HG02938 (cell line): Measurements from ENCODE around the gene SHOC2.

Experiments used
- ATAC-seq: cut with Tn5 transposase; IDR thresholded peaks from one replicate; pipeline ENCODE4 v1.9.1; 2021; ENCODE audit warnings: mild to moderate bottlenecking, moderate library complexity; ENCODE audit not compliant: unreplicated experiment

Gene SHOC2

GRCh38 chr10:110919349-110919931, at the start of gene SHOC2:
TSS of gene SHOC2 (plus strand) at chr10:110919604. CDS start at chr10:110964359, 44,755 bp downstream.
- peak; percentile 1 for ATAC-seq

- no peak for ATAC-seq
Observed at GRCh38 chr10:110870823-110871297, 48.5 kb upstream of the SHOC2 start.

GRCh38 chr10:110871298-110872084, 47.9 kb upstream of the SHOC2 start, which contains the start of gene PDCD4:
TSS of gene PDCD4 (plus strand) at chr10:110871928. CDS start at chr10:110876028, 4,100 bp downstream.
- peak; percentile 78 for ATAC-seq

- ATAC-seq: peak; percentile 39
Observed at GRCh38 chr10:110872145-110872983, 47.0 kb upstream of the SHOC2 start.

- no peak for ATAC-seq
Observed at GRCh38 chr10:110872984-110873923, 46.1 kb upstream of the SHOC2 start.

GRCh38 chr10:110873951-110874350, 45.5 kb upstream of the SHOC2 start:
- no peak for ATAC-seq

- no peak for ATAC-seq
Observed at GRCh38 chr10:110876000-110876399, 43.4 kb upstream of the SHOC2 start.

- no peak for ATAC-seq
Observed at GRCh38 chr10:110876788-110877187, 42.6 kb upstream of the SHOC2 start.

- ATAC-seq: no peak
Observed at GRCh38 chr10:110880012-110880411, 39.4 kb upstream of the SHOC2 start.

- no peak for ATAC-seq
Observed at GRCh38 chr10:110881247-110881646, 38.2 kb upstream of the SHOC2 start.

- ATAC-seq: no peak
Observed at GRCh38 chr10:110881905-110882304, 37.5 kb upstream of the SHOC2 start.

GRCh38 chr10:110883924-110884323, 35.5 kb upstream of the SHOC2 start:
- ATAC-seq: no peak

- ATAC-seq: no peak
Observed at GRCh38 chr10:110885932-110886674, 33.3 kb upstream of the SHOC2 start.

GRCh38 chr10:110887560-110887959, 31.8 kb upstream of the SHOC2 start:
- no peak for ATAC-seq

- no peak for ATAC-seq
Observed at GRCh38 chr10:110892602-110893288, 26.7 kb upstream of the SHOC2 start.

GRCh38 chr10:110893559-110894179, 25.7 kb upstream of the SHOC2 start:
- peak; percentile 89 for ATAC-seq

- no peak for ATAC-seq
Observed at GRCh38 chr10:110897184-110897583, 22.2 kb upstream of the SHOC2 start.

- ATAC-seq: no peak
Observed at GRCh38 chr10:110898391-110898790, 21.0 kb upstream of the SHOC2 start.
